OCI-LY3 (cell line): ENCODE data around the gene GRPR.

ENCODE experiments used
- CTCF ChIP-seq: fragments of 200-600, 300-600 bp; sonication (generic); IDR thresholded peaks from 2 replicates; pipeline ENCODE4 v1.5.1; 2014; ENCODE audit warnings: antibody characterized with exemption, low read length, low read depth
- EZH2phosphoT487 ChIP-seq: fragments of 200-600 bp; shearing (Covaris generic); IDR thresholded peaks from 2 replicates; pipeline ENCODE4 v1.6.1; 2018; ENCODE audit warnings: antibody characterized with exemption, mixed run types, low read depth

GRCh38 chrX:16136080-16136479 lies 12.7 kb downstream of the GRPR start:
- TF ChIP-seq CTCF (no peak), EZH2phosphoT487 (no peak)
